H1 (cell line): ENCODE results near the gene DSCAM. TPM values are rescaled to one million over a fixed set of nuclear protein-coding genes. Genes with fewer than 3 reads are reported as not detected.

Source experiments
- CTCF ChIA-PET: fragments of 300-600 bp; sonication (Branson Sonifier 250); formaldehyde crosslinking; loops from one replicate; lab custom pipeline; 2021; ENCODE audit not compliant: partially characterized antibody; lab: Charles Lee
- POLR2A ChIA-PET: fragments of 300-600 bp; sonication (Branson Sonifier 250); formaldehyde crosslinking; loops from one replicate; lab custom pipeline; 2021; ENCODE audit warnings: inconsistent platforms; ENCODE audit not compliant: partially characterized antibody; lab: Charles Lee
- DNase-seq, 2 experiments: peaks; one replicate each; pipeline versions ENCODE4 v3.0.0 to v3.0.0-alpha.2; 2010 to 2022; ENCODE audit warnings: low spot score in 2 of 2, low read depth in 1 of 2, mixed read lengths in 1 of 2
- FAIRE-seq: peaks from 2 replicates; lab custom pipeline; 2011; peaks lifted over from hg19 to GRCh38; lab: Jason Lieb, UNC
- H2AFZ ChIP-seq: 2 replicates; pipeline ENCODE4 v1.8.1; 2012; ENCODE audit warnings: low read length, inconsistent platforms
- H2AK5ac ChIP-seq: 2 replicates; pipeline ENCODE4 v1.6.1; 2013; ENCODE audit warnings: low read depth, low read length
- H2BK120ac ChIP-seq: replicated peaks from 2 replicates; pipeline ENCODE3; 2013; ENCODE audit warnings: low read depth, low read length, inconsistent platforms
- H2BK12ac ChIP-seq: 2 replicates; pipeline ENCODE4 v1.6.1; 2013; ENCODE audit warnings: low read depth, low read length
- H2BK15ac ChIP-seq: 2 replicates; pipeline ENCODE4 v1.6.1; 2013; ENCODE audit warnings: low read length
- H2BK20ac ChIP-seq: 2 replicates; pipeline ENCODE4 v1.6.1; 2013; ENCODE audit warnings: low read length
- H2BK5ac ChIP-seq: 2 replicates; pipeline ENCODE4 v1.6.1; 2013; ENCODE audit warnings: low read depth, low read length
- H3K14ac ChIP-seq: 2 replicates; pipeline ENCODE4 v1.6.1; 2013; ENCODE audit warnings: inconsistent platforms; ENCODE audit not compliant: insufficient read length
- H3K18ac ChIP-seq: 2 replicates; pipeline ENCODE4 v1.6.1; 2013; ENCODE audit warnings: low read length; ENCODE audit errors: extremely low read depth
- H3K23ac ChIP-seq: 2 replicates; pipeline ENCODE4 v1.6.1; 2013; ENCODE audit warnings: inconsistent platforms; ENCODE audit not compliant: insufficient read length
- H3K23me2 ChIP-seq: 2 replicates; pipeline ENCODE4 v1.6.1; 2013; ENCODE audit warnings: low read depth, low read length
- H3K27ac ChIP-seq: 2 replicates; pipeline ENCODE4 v1.6.1; 2011; ENCODE audit warnings: low read depth, low read length, inconsistent platforms
- H3K27me3 ChIP-seq, 4 experiments: replicated peaks in 1 of 4; 1 replicate in 1 of 4; 2 replicates in 3 of 4; pipeline versions ENCODE4 v1.6.1 to v1.8.1; 2011 to 2013; ENCODE audit warnings: low read length in 3 of 4, mild to moderate bottlenecking in 3 of 4, inconsistent platforms in 2 of 4, mixed read lengths in 2 of 4, moderate library complexity in 1 of 4; ENCODE audit not compliant: control insufficient read depth in 3 of 4, insufficient read depth in 3 of 4; ENCODE audit errors: extremely low read depth in 1 of 4
- H3K36me3 ChIP-seq, 4 experiments: 2 replicates each; pipeline versions ENCODE4 v1.6.1 to v1.8.1; 2011 to 2013; ENCODE audit warnings: mild to moderate bottlenecking in 4 of 4, low read length in 3 of 4, moderate library complexity in 2 of 4, control low read depth in 1 of 4, inconsistent platforms in 1 of 4; ENCODE audit not compliant: insufficient read depth in 4 of 4, control insufficient read depth in 2 of 4
- H3K4ac ChIP-seq: replicated peaks from 2 replicates; pipeline ENCODE3; 2013; ENCODE audit warnings: low read length, low read depth, mixed read lengths, inconsistent platforms; ENCODE audit not compliant: insufficient read length
- H3K4me1 ChIP-seq, 4 experiments: replicated peaks in 1 of 4; 1 replicate in 1 of 4; 2 replicates in 3 of 4; pipeline versions ENCODE4 v1.6.1 to v1.8.1; 2011 to 2013; ENCODE audit warnings: low read length in 3 of 4, inconsistent platforms in 2 of 4, mixed read lengths in 1 of 4; ENCODE audit not compliant: insufficient read depth in 4 of 4, control insufficient read depth in 3 of 4
- H3K4me2 ChIP-seq, 2 experiments: 2 replicates each; pipeline versions ENCODE4 v1.6.1 to v1.8.1; 2011 to 2013; ENCODE audit warnings: low read depth in 2 of 2, low read length in 2 of 2, control low read depth in 1 of 2, inconsistent platforms in 1 of 2, mild to moderate bottlenecking in 1 of 2; ENCODE audit not compliant: insufficient read depth in 1 of 2
- H3K4me3 ChIP-seq, 4 experiments: fragments of 200-600, 300-600 bp in 1 of 4; sonication (generic), shearing (Covaris generic), sonication (Bioruptor Twin) in 1 of 4; 2 replicates each; pipeline versions ENCODE4 v1.5.1 to v1.8.1; 2011 to 2016; ENCODE audit warnings: low read length in 4 of 4, low read depth in 3 of 4, control low read depth in 2 of 4, inconsistent platforms in 2 of 4, mild to moderate bottlenecking in 2 of 4, mixed read lengths in 1 of 4, moderate library complexity in 1 of 4; ENCODE audit not compliant: insufficient read depth in 2 of 4; ENCODE audit errors: extremely low read depth in 1 of 4
- H3K56ac ChIP-seq: replicated peaks from 2 replicates; pipeline ENCODE3; 2013; ENCODE audit warnings: low read depth, mild to moderate bottlenecking, mixed read lengths, low read length, inconsistent platforms; ENCODE audit not compliant: insufficient read length
- H3K79me1 ChIP-seq: 2 replicates; pipeline ENCODE4 v1.6.1; 2013; ENCODE audit warnings: low read depth, low read length, control low read depth
- H3K79me2 ChIP-seq, 2 experiments: 2 replicates each; pipeline versions ENCODE4 v1.6.1 to v1.8.1; 2012 to 2013; ENCODE audit warnings: low read length in 2 of 2, mild to moderate bottlenecking in 2 of 2, inconsistent platforms in 1 of 2; ENCODE audit not compliant: insufficient read depth in 2 of 2, control insufficient read depth in 1 of 2
- H3K9ac ChIP-seq, 4 experiments: replicated peaks in 1 of 4; 1 replicate in 1 of 4; 2 replicates in 3 of 4; pipeline versions ENCODE4 v1.6.1 to v1.8.1; 2011 to 2013; ENCODE audit warnings: low read depth in 3 of 4, low read length in 3 of 4, control low read depth in 2 of 4, mild to moderate bottlenecking in 2 of 4, moderate library complexity in 2 of 4, inconsistent platforms in 1 of 4; ENCODE audit errors: extremely low read depth in 1 of 4
- H3K9me3 ChIP-seq, 2 experiments: 2 replicates each; pipeline versions ENCODE4 v1.6.1 to v1.8.1; 2012 to 2013; ENCODE audit warnings: mild to moderate bottlenecking in 2 of 2, moderate library complexity in 2 of 2, control low read depth in 1 of 2, inconsistent platforms in 1 of 2, low read depth in 1 of 2, low read length in 1 of 2, mixed read lengths in 1 of 2; ENCODE audit not compliant: insufficient read depth in 2 of 2
- H4K20me1 ChIP-seq, 2 experiments: replicated peaks in 1 of 2; 2 replicates each; pipeline versions ENCODE3 to v1.8.1; 2011 to 2013; ENCODE audit warnings: inconsistent platforms in 2 of 2, low read length in 2 of 2, mild to moderate bottlenecking in 1 of 2; ENCODE audit not compliant: insufficient read depth in 2 of 2, control insufficient read depth in 1 of 2
- H4K5ac ChIP-seq: 2 replicates; pipeline ENCODE4 v1.6.1; 2013; ENCODE audit warnings: low read length, low read depth, mixed read lengths, inconsistent platforms; ENCODE audit not compliant: insufficient read length
- H4K8ac ChIP-seq: 2 replicates; pipeline ENCODE4 v1.8.0; 2013; ENCODE audit warnings: mild to moderate bottlenecking, moderate library complexity, low read length, inconsistent platforms; ENCODE audit not compliant: insufficient read depth; ENCODE audit errors: extremely low read depth
- H4K91ac ChIP-seq: replicated peaks from 2 replicates; pipeline ENCODE3; 2013; ENCODE audit warnings: low read length, mixed read lengths, inconsistent platforms; ENCODE audit not compliant: insufficient read length
- BCL11A ChIP-seq, 2 experiments: IDR thresholded peaks; one replicate each; pipeline ENCODE4 v1.6.1; 2011; ENCODE audit warnings: low read depth in 2 of 2, low read length in 2 of 2, mild to moderate bottlenecking in 2 of 2
- BRCA1 ChIP-seq: IDR thresholded peaks from 2 replicates; pipeline ENCODE4 v1.6.1; 2012; ENCODE audit warnings: low read depth, low read length, improper control_type of control experiment
- CEBPB ChIP-seq: IDR thresholded peaks from 2 replicates; pipeline ENCODE4 v1.6.1; 2012; ENCODE audit warnings: low read depth, low read length
- CREB1 ChIP-seq: IDR thresholded peaks from 2 replicates; pipeline ENCODE4 v1.6.1; 2012; ENCODE audit warnings: inconsistent platforms
- EP300 ChIP-seq, 2 experiments: IDR thresholded peaks; 1 replicate in 1 of 2; 2 replicates in 1 of 2; pipeline ENCODE4 v1.6.1; 2011 to 2012; ENCODE audit warnings: low read depth in 2 of 2, low read length in 2 of 2, mild to moderate bottlenecking in 2 of 2, borderline replicate concordance in 1 of 2, inconsistent platforms in 1 of 2, moderate library complexity in 1 of 2
- GTF2F1 ChIP-seq: IDR thresholded peaks from 2 replicates; pipeline ENCODE4 v1.6.1; 2012; ENCODE audit warnings: low read depth, low read length, improper control_type of control experiment, borderline replicate concordance
- HDAC2 ChIP-seq, 2 experiments: fragments of 300-600 bp in 1 of 2; sonication (generic) in 1 of 2; IDR thresholded peaks; 2 replicates each; pipeline ENCODE4 v1.6.1; 2011 to 2012; ENCODE audit warnings: low read depth in 2 of 2, low read length in 2 of 2, mild to moderate bottlenecking in 2 of 2, moderate library complexity in 2 of 2, borderline replicate concordance in 1 of 2, inconsistent platforms in 1 of 2
- JUN ChIP-seq: IDR thresholded peaks from 2 replicates; pipeline ENCODE4 v1.6.1; 2011; ENCODE audit warnings: low read depth, mild to moderate bottlenecking, improper control_type of control experiment, low read length
- MAFK ChIP-seq: IDR thresholded peaks from 2 replicates; pipeline ENCODE4 v1.6.1; 2012; ENCODE audit warnings: low read depth, mild to moderate bottlenecking, improper control_type of control experiment, low read length
- RFX5 ChIP-seq: IDR thresholded peaks from 2 replicates; pipeline ENCODE4 v1.6.1; 2011; ENCODE audit warnings: low read depth, low read length, improper control_type of control experiment, borderline replicate concordance
- SUZ12 ChIP-seq: fragments of 200-600 bp; sonication (generic); IDR thresholded peaks from 2 replicates; pipeline ENCODE4 v1.6.1; 2012; ENCODE audit warnings: mild to moderate bottlenecking, inconsistent platforms, low read length, moderate library complexity, mixed read lengths
- TAF7 ChIP-seq: optimal IDR thresholded peaks from 2 replicates; pipeline ENCODE3; 2011; ENCODE audit warnings: low read depth, mild to moderate bottlenecking, inconsistent platforms, low read length, moderate library complexity, borderline replicate concordance
- TEAD4 ChIP-seq: IDR thresholded peaks from 2 replicates; pipeline ENCODE4 v1.6.1; 2012; ENCODE audit warnings: low read depth, low read length, inconsistent platforms, mixed read lengths
- YY1 ChIP-seq: IDR thresholded peaks from 2 replicates; pipeline ENCODE4 v1.6.1; 2011; ENCODE audit warnings: low read depth, mild to moderate bottlenecking, low read length
- WGBS, 2 experiments: shearing (Covaris generic) in 1 of 2; methylation state at CpG; one replicate each; pipeline versions ENCODE4 v1.1.6 to v1.1.7; 2013 to 2015; ENCODE audit warnings: low lambda C conversion rate in 2 of 2, mixed read lengths in 2 of 2, inconsistent platforms in 1 of 2, low coverage in 1 of 2, missing lambda C conversion rate in 1 of 2; ENCODE audit not compliant: insufficient replicate concordance in 2 of 2, insufficient coverage in 1 of 2, insufficient read length in 1 of 2; ENCODE audit errors: extremely low coverage in 1 of 2, missing lambda C conversion rate in 1 of 2; 5-methylcytosine and 5-hydroxymethylcytosine counted together
- polyA plus RNA-seq, 7 experiments: library from polyadenylated mRNA; depleted of rRNA in 3 of 7; stranded (reverse) in 5 of 7; unstranded in 2 of 7; fragments of >200 nt in 5 of 7; fragments of 200-250 nt in 2 of 7; gene quantifications; 1 replicate in 5 of 7; 2 replicates in 1 of 7; 4 replicates in 1 of 7; pipeline versions ENCODE4 v1.2.1 to v1.2.3, GENCODE V29; 2011 to 2013; ENCODE audit warnings: missing spikeins in 2 of 7, mixed read lengths in 2 of 7
- total RNA-seq: library from RNA; stranded (reverse); fragmentation: NEBNext Ultra II Directional; extraction: Animal tissue kit (Norgen Biotek cat#: 25700); gene quantifications from 2 replicates; pipeline ENCODE4 v1.2.1, GENCODE V29; 2021
- TF ChIP-seq, protein P1 (sequence below): IDR thresholded peaks from 2 replicates; pipeline ENCODE4 v1.6.1; 2012; ENCODE audit warnings: inconsistent platforms

DSCAM gene
- total and polyA plus RNA-seq, 2 of the 8 experiments (the other 6 are each of a cell fraction or from before 2014, with no cell fraction given), result 0.02 to 0.15 TPM

- Histone ChIP-seq H3K9me3 (no peaks in the 10 kb centered on the region), H3K14ac (no peak overlapping the region), H3K4me1 (peaks cover 0 to 7% (median 1%) of the 10 kb centered on the region in 4 experiments; a peak in 4 of 7 replicates), H2BK120ac (no peak overlapping the region), H2AK5ac (no peak overlapping the region), H3K36me3 (no peaks in the 10 kb centered on the region), H2BK5ac (no peak overlapping the region), H3K23me2 (peaks cover 2% of the 10 kb centered on the region; the same call in 1 of the 2 replicates), H3K56ac (no peak overlapping the region), H3K4me3 (no peak overlapping the region), H2BK12ac (no peak overlapping the region), H3K79me1 (no peaks in the 10 kb centered on the region), H3K4ac (no peak overlapping the region), H3K79me2 (no peaks in the 10 kb centered on the region), H2BK15ac (no peak overlapping the region), H3K27me3 (no peaks in the 10 kb centered on the region), H4K8ac (no peak overlapping the region), H4K20me1 (no peaks in the 10 kb centered on the region), H3K4me2 (no peak overlapping the region), H2BK20ac (no peak overlapping the region), H3K23ac (no peak overlapping the region), H4K5ac (no peak overlapping the region), H3K9ac (no peak overlapping the region), H3K27ac (no peak overlapping the region), H3K18ac (no peak overlapping the region), H2AFZ (no peak overlapping the region), H4K91ac (no peak overlapping the region)
- FAIRE-seq (no peak), DNase-seq (no peak)
- 92% methylated on average over 2 of the region's 2 CpGs; no CpG with 5 or more reads in 1 of the 2 experiments for WGBS, 2 experiments
- POLR2A ChIA-PET, result no interaction called here
- CTCF ChIA-PET, result interaction anchor here (0.9 kb wide), 1 partner anchor 10 kb away, joined by 3 read pairs; no protein-coding TSS in a partner anchor
- TF ChIP-seq, protein P1, sequence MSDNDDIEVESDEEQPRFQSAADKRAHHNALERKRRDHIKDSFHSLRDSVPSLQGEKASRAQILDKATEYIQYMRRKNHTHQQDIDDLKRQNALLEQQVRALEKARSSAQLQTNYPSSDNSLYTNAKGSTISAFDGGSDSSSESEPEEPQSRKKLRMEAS, result no peak
- TF ChIP-seq GTF2F1 (no peak), YY1 (no peak), CEBPB (no peak), TEAD4 (no peak), JUN (no peak), BCL11A (IDR thresholded peaks at IDR 0.05; ENCODE audit: low read depth in 2 of 2, low read length in 2 of 2) (no peak), EP300 (IDR thresholded peaks at IDR 0.05; ENCODE audit: borderline replicate concordance in 1 of 2, low read depth in 2 of 2, low read length in 2 of 2) (no peak), BRCA1 (no peak), CREB1 (no peak), SUZ12 (no peak), TAF7 (no peak), RFX5 (no peak), MAFK (no peak), HDAC2 (IDR thresholded peaks at IDR 0.05; ENCODE audit: borderline replicate concordance in 1 of 2, low read depth in 2 of 2, low read length in 2 of 2) (no peak)
Measured at GRCh38 chr21:40294345-40294744, 552.6 kb downstream of the DSCAM start.
